Measurements from ENCODE around the gene ENTPD6. TPM values are rescaled to one million over a fixed set of nuclear protein-coding genes. Genes with fewer than 3 reads are reported as not detected.

ENTPD6 gene
- total and polyA plus RNA-seq, 11 donors: 58.7 to 200 (median 93.3) TPM

DNA sequence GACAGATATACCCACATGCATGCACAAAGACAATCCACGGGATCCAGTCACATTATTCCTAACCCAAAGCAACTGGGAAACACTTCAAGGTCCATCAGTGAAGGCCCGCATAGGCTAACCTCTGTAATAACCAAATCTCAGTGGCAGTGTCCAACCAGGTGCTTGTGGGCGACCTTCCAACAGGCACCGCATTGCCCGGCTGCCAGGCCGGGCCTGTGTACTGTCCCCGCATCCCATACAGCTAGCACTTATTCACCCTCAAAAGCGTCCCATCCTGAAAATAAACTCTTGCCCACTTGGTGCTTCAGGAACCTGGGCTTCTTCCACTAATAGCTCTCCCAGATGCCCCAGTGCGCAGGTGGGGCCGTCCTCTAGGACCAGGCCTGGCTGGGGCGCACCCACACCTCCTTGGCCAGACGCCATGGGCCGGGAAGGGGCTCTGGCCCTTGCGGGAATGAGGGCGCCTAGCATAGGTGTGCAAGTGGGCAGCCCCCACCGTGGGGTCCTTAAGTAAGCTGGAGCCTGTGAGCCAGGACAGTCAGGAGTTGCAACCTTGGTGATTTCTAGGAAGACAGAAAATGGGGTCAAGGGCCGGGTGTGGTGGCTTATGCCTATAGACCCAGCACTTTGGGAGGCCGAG is 1.1 kb upstream of the ENTPD6 start:
- Histone ChIP-seq H3K9me3 (no peaks in the 10 kb centered on the region), H3K36me3 (no peaks in the 10 kb centered on the region), H3K4me1 (peaks cover 0 to 62% (median 34%) of the 10 kb centered on the region in 12 donors), H3K27ac (peak overlapping the region in 11 of 12 donors; percentile 20 to 98 (median 93)), H3K4me3 (peak overlapping the region in 5 of 12 donors; percentile 66 to 99 (median 87)), H3K27me3 (no peaks in the 10 kb centered on the region)
- ATAC-seq (no peak), DNase-seq (peak in 1 of 5 donors; percentile 39)
- intact Hi-C loops (cut with DNase I): loop anchor here in 8 of 10 donors (2.0 to 10.0 kb wide), 4 partner anchors 54 to 200 kb away; partner anchors contain the start of genes ABHD12 (in 7 of the 8) and PYGB (in 1 of the 8)
- no peak for TF ChIP-seq POLR2A (IDR thresholded peaks at IDR 0.05)
- TF ChIP-seq, protein P1, sequence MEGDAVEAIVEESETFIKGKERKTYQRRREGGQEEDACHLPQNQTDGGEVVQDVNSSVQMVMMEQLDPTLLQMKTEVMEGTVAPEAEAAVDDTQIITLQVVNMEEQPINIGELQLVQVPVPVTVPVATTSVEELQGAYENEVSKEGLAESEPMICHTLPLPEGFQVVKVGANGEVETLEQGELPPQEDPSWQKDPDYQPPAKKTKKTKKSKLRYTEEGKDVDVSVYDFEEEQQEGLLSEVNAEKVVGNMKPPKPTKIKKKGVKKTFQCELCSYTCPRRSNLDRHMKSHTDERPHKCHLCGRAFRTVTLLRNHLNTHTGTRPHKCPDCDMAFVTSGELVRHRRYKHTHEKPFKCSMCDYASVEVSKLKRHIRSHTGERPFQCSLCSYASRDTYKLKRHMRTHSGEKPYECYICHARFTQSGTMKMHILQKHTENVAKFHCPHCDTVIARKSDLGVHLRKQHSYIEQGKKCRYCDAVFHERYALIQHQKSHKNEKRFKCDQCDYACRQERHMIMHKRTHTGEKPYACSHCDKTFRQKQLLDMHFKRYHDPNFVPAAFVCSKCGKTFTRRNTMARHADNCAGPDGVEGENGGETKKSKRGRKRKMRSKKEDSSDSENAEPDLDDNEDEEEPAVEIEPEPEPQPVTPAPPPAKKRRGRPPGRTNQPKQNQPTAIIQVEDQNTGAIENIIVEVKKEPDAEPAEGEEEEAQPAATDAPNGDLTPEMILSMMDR (IDR thresholded peaks at IDR 0.05): no peak
- WGBS, 4 donors: 84 to 85% (median 84%) methylated on average over 10 to 18 of the region's 18 CpGs

DNA sequence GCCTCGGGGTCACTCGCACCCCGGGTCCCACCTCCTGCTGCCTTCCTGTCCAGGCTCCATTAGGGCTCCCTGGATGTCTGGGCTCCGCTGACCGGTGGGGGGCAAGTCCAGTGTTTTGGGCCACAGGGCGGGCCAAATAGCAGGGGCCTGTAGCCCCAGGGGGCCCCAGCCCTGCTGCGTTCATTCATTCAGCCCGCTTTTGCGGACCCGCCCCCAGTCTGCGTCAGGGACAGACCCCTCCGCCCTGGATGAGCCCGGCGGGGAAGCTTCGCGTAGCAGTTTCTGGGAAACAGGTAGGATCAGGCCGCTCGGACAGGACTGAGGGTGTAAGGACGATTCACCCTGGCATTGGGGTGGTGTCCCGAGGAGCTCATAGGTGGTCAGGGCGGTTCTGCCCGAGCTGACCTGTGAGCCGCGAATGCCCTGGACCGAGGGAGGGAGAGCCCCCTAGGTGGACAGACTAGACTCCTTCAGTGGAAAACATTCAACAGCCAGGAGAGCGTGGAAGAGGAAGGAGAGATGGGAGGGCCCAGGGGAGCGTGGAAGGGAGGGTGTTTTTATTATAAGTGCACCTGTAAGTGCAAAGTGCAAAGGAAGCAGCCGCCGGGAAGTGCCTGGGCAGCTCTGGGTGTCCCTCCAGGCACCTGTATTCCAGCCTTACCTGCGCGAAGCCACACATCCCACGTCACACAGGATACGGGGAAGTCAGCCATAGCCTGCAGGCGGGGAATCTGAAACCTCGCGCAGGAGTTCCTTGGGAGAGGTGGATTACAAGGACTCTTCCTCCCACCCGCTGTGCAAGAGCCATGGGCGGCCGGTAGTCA is 662 bp downstream of the ENTPD6 start:
- DNase-seq: peak in 3 of 5 donors; percentile 38 to 66 (median 51)

DNA sequence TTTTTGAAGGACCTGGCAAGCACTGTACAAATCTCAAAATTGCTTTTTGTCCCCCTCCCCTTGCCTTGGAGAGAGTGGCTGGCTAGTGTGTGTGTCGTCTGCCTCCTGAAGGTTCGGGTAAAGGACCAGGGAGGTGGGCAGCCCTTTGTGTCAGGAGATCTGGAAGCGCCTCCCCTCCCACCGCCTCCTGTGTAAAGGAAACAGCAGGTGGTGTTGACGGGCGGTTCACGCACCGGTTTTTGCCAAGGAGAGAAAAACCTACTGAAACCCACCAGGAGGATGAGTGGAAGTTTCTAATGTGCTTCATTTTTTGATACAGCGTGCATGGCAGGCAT is 1.2 kb downstream of the ENTPD6 start:
- Histone ChIP-seq H3K36me3 (no peaks in the 10 kb centered on the region), H3K27me3 (no peaks in the 10 kb centered on the region), H3K4me1 (peaks cover 0 to 71% (median 41%) of the 10 kb centered on the region in 12 donors), H3K4me3 (peak overlapping the region; percentile 63 to 99 (median 90)), H3K27ac (peak overlapping the region; percentile 79 to 98 (median 93)), H3K9me3 (no peaks in the 10 kb centered on the region)
- no peak for ATAC-seq
- 35 to 55% (median 50%) methylated on average over 8 to 9 of the region's 9 CpGs for WGBS, 4 donors
- TF ChIP-seq, protein P1 (IDR thresholded peaks at IDR 0.05): no peak
- no peak for TF ChIP-seq POLR2A (IDR thresholded peaks at IDR 0.05)
- no peak for DNase-seq
- intact Hi-C loops (cut with DNase I): loop anchor here in 9 of 10 donors (2.0 to 10.0 kb wide), 8 partner anchors 51 to 204 kb away; partner anchors contain the start of genes ABHD12 (in 8 of the 9), PYGB (in 6 of the 9) and APMAP (in 4 of the 9)

More for the DNA sequence above, 662 bp downstream of the ENTPD6 start:
- H3K4me1 ChIP-seq: peaks cover 0 to 70% (median 41%) of the 10 kb centered on the region in 12 donors
- H3K9me3 ChIP-seq: no peaks in the 10 kb centered on the region
- ATAC-seq: peak in 1 of 4 donors; percentile 5
- TF ChIP-seq POLR2A (IDR thresholded peaks at IDR 0.05): no peak
- TF ChIP-seq, protein P1 (IDR thresholded peaks at IDR 0.05): peak in 1 of 12 donors; percentile 3
- peak overlapping the region; percentile 79 to 98 (median 93) for H3K27ac ChIP-seq
- no peaks in the 10 kb centered on the region for H3K27me3 ChIP-seq
- H3K4me3 ChIP-seq: peak overlapping the region; percentile 63 to 99 (median 90)
- no peaks in the 10 kb centered on the region for H3K36me3 ChIP-seq
- intact Hi-C loops (cut with DNase I): loop anchor here in 9 of 10 donors (2.0 to 10.0 kb wide), 8 partner anchors 51 to 204 kb away; partner anchors contain the start of genes ABHD12 (in 8 of the 9), PYGB (in 7 of the 9) and APMAP (in 4 of the 9)
- 6 to 11% (median 7%) methylated on average over 29 to 39 of the region's 39 CpGs for WGBS, 4 donors

Measured in heart left ventricle (tissue), 16 donors.